GM21786 (cell line): ENCODE results near the gene PITPNM3.

Source experiments
- ATAC-seq: cut with Tn5 transposase; IDR thresholded peaks from one replicate; pipeline ENCODE4 v1.9.1; 2021; ENCODE audit not compliant: unreplicated experiment

PITPNM3 gene

GRCh38 chr17:6502871-6503509 is 53.4 kb downstream of the PITPNM3 start:
- ATAC-seq, result no peak

- no peak for ATAC-seq
Measured at GRCh38 chr17:6502142-6502541, 54.2 kb downstream of the PITPNM3 start.

GRCh38 chr17:6501359-6501758 is 55.0 kb downstream of the PITPNM3 start:
- ATAC-seq, result no peak

- no peak for ATAC-seq
Measured at GRCh38 chr17:6498901-6499540, 57.3 kb downstream of the PITPNM3 start.

GRCh38 chr17:6498356-6498755 is 58.0 kb downstream of the PITPNM3 start:
- ATAC-seq, result no peak

- ATAC-seq, result no peak
Measured at GRCh38 chr17:6497496-6498221, 58.7 kb downstream of the PITPNM3 start.

GRCh38 chr17:6496640-6497441 is 59.5 kb downstream of the PITPNM3 start:
- no peak for ATAC-seq

GRCh38 chr17:6496116-6496481 is 60.3 kb downstream of the PITPNM3 start:
- ATAC-seq, result no peak

GRCh38 chr17:6495450-6496115 is 60.8 kb downstream of the PITPNM3 start:
- ATAC-seq, result no peak

GRCh38 chr17:6494239-6494941 is 62.0 kb downstream of the PITPNM3 start:
- ATAC-seq, result no peak

- no peak for ATAC-seq
Measured at GRCh38 chr17:6492892-6493674, 63.3 kb downstream of the PITPNM3 start.

GRCh38 chr17:6491071-6491700 is 65.2 kb downstream of the PITPNM3 start:
- ATAC-seq, result no peak

GRCh38 chr17:6489016-6489550 is 67.3 kb downstream of the PITPNM3 start:
- ATAC-seq, result no peak

- ATAC-seq, result no peak
Measured at GRCh38 chr17:6488008-6488539, 68.3 kb downstream of the PITPNM3 start.

- ATAC-seq, result no peak
Measured at GRCh38 chr17:6487251-6488007, 68.9 kb downstream of the PITPNM3 start.

- ATAC-seq, result no peak
Measured at GRCh38 chr17:6485646-6486412, 70.5 kb downstream of the PITPNM3 start.

GRCh38 chr17:6483507-6483906 is 72.8 kb downstream of the PITPNM3 start:
- no peak for ATAC-seq
